Vagina (tissue), 2 donors: ENCODE measurements around the gene CLDN7.

Source experiments
- CTCF ChIP-seq, 3 experiments: fragments of 450-650 bp in 2 of 3; fragments of 200-600 bp in 1 of 3; sonication (generic) in 1 of 3; IDR thresholded peaks; one replicate each; pipeline ENCODE4 v1.5.1; 2017 to 2019; ENCODE audit warnings: antibody characterized with exemption in 3 of 3, mild to moderate bottlenecking in 2 of 3, moderate library complexity in 2 of 3
- POLR2A ChIP-seq, 2 donors: fragments of 450-650 bp; IDR thresholded peaks; one replicate each; pipeline ENCODE4 v1.6.1; 2017; ENCODE audit warnings: antibody characterized with exemption in 2 of 2, mild to moderate bottlenecking in 2 of 2, moderate library complexity in 2 of 2
- POLR2AphosphoS5 ChIP-seq, 2 donors: sonication (generic); formaldehyde crosslinking; IDR thresholded peaks; one replicate each; pipeline ENCODE4 v1.9.0; 2017; ENCODE audit warnings: antibody characterized with exemption in 2 of 2, mild to moderate bottlenecking in 2 of 2, low read depth in 1 of 2; ENCODE audit not compliant: insufficient read depth in 1 of 2

- TF ChIP-seq CTCF (IDR thresholded peaks at IDR 0.05) (no peak), POLR2AphosphoS5 (IDR thresholded peaks at IDR 0.05; ENCODE audit: insufficient read depth in 1 of 2, low read depth in 1 of 2) (no peak), POLR2A (IDR thresholded peaks at IDR 0.05) (no peak)
Measured at GRCh38 chr17:7240375-7240774, 21.9 kb downstream of the CLDN7 start.
